Neural cell (in vitro differentiated cells): ENCODE data around the gene DPF3. TPM values are rescaled to one million over a fixed set of nuclear protein-coding genes. Genes with fewer than 3 reads are reported as not detected.

ENCODE experiments used
- H2AFZ ChIP-seq: fragments of 200-600, 300-800 bp; sonication (generic), shearing (Covaris generic); 2 replicates; pipeline ENCODE4 v1.6.0; 2014; ENCODE audit warnings: low read depth, mild to moderate bottlenecking, antibody characterized with exemption, low read length, moderate library complexity
- H3F3A ChIP-seq: fragments of 200-600 bp; shearing (Covaris generic); 2 replicates; pipeline ENCODE4 v1.6.1; 2016; ENCODE audit warnings: mild to moderate bottlenecking, moderate library complexity, mixed read lengths, antibody characterized with exemption, low read length; ENCODE audit not compliant: insufficient read depth, poor library complexity, severe bottlenecking
- H3K27ac ChIP-seq: fragments of 200-600, 300-800 bp; sonication (generic), shearing (Covaris generic); 2 replicates; pipeline ENCODE4 v1.5.1; 2014; ENCODE audit warnings: mild to moderate bottlenecking, low read length, moderate library complexity
- H3K27me3 ChIP-seq: fragments of 300-800, 200-600 bp; sonication (generic), shearing (Covaris generic); 2 replicates; pipeline ENCODE4 v1.6.0; 2014; ENCODE audit warnings: mild to moderate bottlenecking, low read depth, low read length, moderate library complexity; ENCODE audit not compliant: insufficient read depth
- H3K36me3 ChIP-seq: fragments of 300-800, 200-600 bp; sonication (generic), shearing (Covaris generic); 2 replicates; pipeline ENCODE4 v1.5.1; 2014; ENCODE audit warnings: mild to moderate bottlenecking, antibody characterized with exemption, low read length, moderate library complexity; ENCODE audit not compliant: insufficient read depth
- H3K4me2 ChIP-seq: fragments of 300-800, 200-600 bp; sonication (generic), shearing (Covaris generic); 2 replicates; pipeline ENCODE4 v1.6.0; 2014; ENCODE audit warnings: mild to moderate bottlenecking, low read length
- H3K4me3 ChIP-seq: fragments of 300-800, 200-600 bp; sonication (generic), shearing (Covaris generic); 2 replicates; pipeline ENCODE4 v1.5.1; 2014; ENCODE audit warnings: mild to moderate bottlenecking, low read length, moderate library complexity
- H3K79me2 ChIP-seq: fragments of 200-600 bp; shearing (Covaris generic); replicated peaks from 2 replicates; pipeline ENCODE4 v1.6.0; 2014; ENCODE audit warnings: mild to moderate bottlenecking, low read length, moderate library complexity; ENCODE audit not compliant: insufficient read depth
- H3K9ac ChIP-seq: fragments of 300-800, 200-600 bp; sonication (generic), shearing (Covaris generic); 2 replicates; pipeline ENCODE4 v1.6.1; 2016; ENCODE audit warnings: mild to moderate bottlenecking, low read length, mixed read lengths
- H3K9me2 ChIP-seq: fragments of 200-600 bp; shearing (Covaris generic); 2 replicates; pipeline ENCODE4 v1.6.1; 2016; ENCODE audit warnings: mild to moderate bottlenecking, low read length, mixed read lengths; ENCODE audit not compliant: insufficient read depth
- H3K9me3 ChIP-seq: fragments of 200-600, 300-800 bp; sonication (generic), shearing (Covaris generic); 2 replicates; pipeline ENCODE4 v1.6.1; 2016; ENCODE audit warnings: mild to moderate bottlenecking, mixed run types, low read length, moderate library complexity, mixed read lengths
- H4K20me1 ChIP-seq: fragments of 200-600 bp; shearing (Covaris generic); 2 replicates; pipeline ENCODE4 v1.6.1; 2016; ENCODE audit warnings: mild to moderate bottlenecking, mixed run types; ENCODE audit not compliant: insufficient read depth
- EP300 ChIP-seq: fragments of 450-650 bp; conservative IDR thresholded peaks from 2 replicates; pipeline ENCODE4 v1.6.1; 2014; ENCODE audit warnings: antibody characterized with exemption, mild to moderate bottlenecking, moderate library complexity; ENCODE audit not compliant: poor library complexity, severe bottlenecking
- EZH2 ChIP-seq: fragments of 200-600, 300-800 bp; shearing (Covaris generic), sonication (generic); IDR thresholded peaks from 2 replicates; pipeline ENCODE4 v1.6.1; 2014; ENCODE audit warnings: antibody characterized with exemption, low read length, borderline replicate concordance, mild to moderate bottlenecking; ENCODE audit not compliant: insufficient read depth, poor library complexity, severe bottlenecking
- MXI1 ChIP-seq: fragments of 450-650 bp; conservative IDR thresholded peaks from 2 replicates; pipeline ENCODE4 v1.6.1; 2014; ENCODE audit warnings: antibody characterized with exemption, mild to moderate bottlenecking; ENCODE audit not compliant: poor library complexity, severe bottlenecking
- POLR2AphosphoS5 ChIP-seq: IDR thresholded peaks from 2 replicates; pipeline ENCODE4 v1.6.1; 2012
- RAD21 ChIP-seq: fragments of 450-650 bp; conservative IDR thresholded peaks from 2 replicates; pipeline ENCODE4 v1.6.1; 2014; ENCODE audit warnings: antibody characterized with exemption, mild to moderate bottlenecking, moderate library complexity
- REST ChIP-seq: IDR thresholded peaks from 2 replicates; pipeline ENCODE4 v1.6.1; 2012; ENCODE audit warnings: borderline replicate concordance
- SMC3 ChIP-seq: fragments of 450-650 bp; conservative IDR thresholded peaks from 2 replicates; pipeline ENCODE4 v1.6.1; 2014; ENCODE audit warnings: antibody characterized with exemption, mild to moderate bottlenecking, moderate library complexity; ENCODE audit not compliant: poor library complexity
- TAF1 ChIP-seq: IDR thresholded peaks from 2 replicates; pipeline ENCODE4 v1.6.1; 2012; ENCODE audit warnings: low read depth
- polyA plus RNA-seq: library from polyadenylated mRNA; depleted of rRNA; stranded (reverse); fragments of >200 nt; gene quantifications from 2 replicates; pipeline ENCODE4 v1.2.3, GENCODE V29; 2014
- TF ChIP-seq, protein P1 (sequence below): fragments of 450-650 bp; IDR thresholded peaks from 2 replicates; pipeline ENCODE4 v1.5.1; 2014; ENCODE audit warnings: antibody characterized with exemption, mild to moderate bottlenecking, moderate library complexity; ENCODE audit not compliant: poor library complexity, severe bottlenecking

Gene DPF3
- polyA plus RNA-seq, 1 donor from 2014 or later, result 2.9 TPM

DNA sequence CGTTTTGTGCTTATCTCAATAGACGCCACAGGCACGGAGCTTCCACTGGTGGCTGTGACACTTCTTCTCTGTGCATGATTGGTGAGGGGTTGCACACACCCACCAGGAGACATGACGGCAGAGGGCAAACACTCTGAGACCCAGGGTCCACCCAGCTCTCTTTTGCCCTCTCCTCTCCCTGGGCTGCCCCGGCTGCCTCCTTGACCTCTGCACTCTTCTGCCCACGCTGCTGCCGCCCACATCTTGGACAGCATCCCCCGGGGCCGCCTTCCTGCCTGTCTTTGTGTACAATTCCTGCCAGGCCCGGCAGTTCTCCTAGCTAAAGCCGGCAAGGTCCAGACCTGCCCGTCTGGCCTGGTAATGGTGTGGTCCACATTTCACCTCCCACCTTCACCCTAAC, 44.7 kb downstream of the DPF3 start:
- H3K9me2 ChIP-seq, result no peaks in the 10 kb centered on the region
- no peaks in the 10 kb centered on the region for H3K9me3 ChIP-seq
- no peak overlapping the region for H3K4me2 ChIP-seq
- H2AFZ ChIP-seq, result no peak overlapping the region
- H3K79me2 ChIP-seq, result no peaks in the 10 kb centered on the region
- H3K27me3 ChIP-seq, result no peaks in the 10 kb centered on the region
- H3K27ac ChIP-seq, result no peak overlapping the region
- H3K36me3 ChIP-seq, result no peaks in the 10 kb centered on the region
- H3K9ac ChIP-seq, result no peak overlapping the region
- H3F3A ChIP-seq, result no peaks in the 10 kb centered on the region
- H4K20me1 ChIP-seq, result no peaks in the 10 kb centered on the region
- H3K4me3 ChIP-seq, result no peak overlapping the region
- TF ChIP-seq REST (no peak), SMC3 (no peak), EZH2 (no peak), POLR2AphosphoS5 (no peak), RAD21 (no peak), TAF1 (no peak), MXI1 (no peak), EP300 (no peak)
- TF ChIP-seq, protein P1, sequence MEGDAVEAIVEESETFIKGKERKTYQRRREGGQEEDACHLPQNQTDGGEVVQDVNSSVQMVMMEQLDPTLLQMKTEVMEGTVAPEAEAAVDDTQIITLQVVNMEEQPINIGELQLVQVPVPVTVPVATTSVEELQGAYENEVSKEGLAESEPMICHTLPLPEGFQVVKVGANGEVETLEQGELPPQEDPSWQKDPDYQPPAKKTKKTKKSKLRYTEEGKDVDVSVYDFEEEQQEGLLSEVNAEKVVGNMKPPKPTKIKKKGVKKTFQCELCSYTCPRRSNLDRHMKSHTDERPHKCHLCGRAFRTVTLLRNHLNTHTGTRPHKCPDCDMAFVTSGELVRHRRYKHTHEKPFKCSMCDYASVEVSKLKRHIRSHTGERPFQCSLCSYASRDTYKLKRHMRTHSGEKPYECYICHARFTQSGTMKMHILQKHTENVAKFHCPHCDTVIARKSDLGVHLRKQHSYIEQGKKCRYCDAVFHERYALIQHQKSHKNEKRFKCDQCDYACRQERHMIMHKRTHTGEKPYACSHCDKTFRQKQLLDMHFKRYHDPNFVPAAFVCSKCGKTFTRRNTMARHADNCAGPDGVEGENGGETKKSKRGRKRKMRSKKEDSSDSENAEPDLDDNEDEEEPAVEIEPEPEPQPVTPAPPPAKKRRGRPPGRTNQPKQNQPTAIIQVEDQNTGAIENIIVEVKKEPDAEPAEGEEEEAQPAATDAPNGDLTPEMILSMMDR, result no peak

- Histone ChIP-seq H3K9ac (no peak overlapping the region), H2AFZ (no peak overlapping the region), H3K4me3 (no peak overlapping the region), H3K9me2 (no peaks in the 10 kb centered on the region), H3K9me3 (no peaks in the 10 kb centered on the region), H3F3A (no peaks in the 10 kb centered on the region), H3K27me3 (no peaks in the 10 kb centered on the region), H4K20me1 (no peaks in the 10 kb centered on the region), H3K4me2 (no peak overlapping the region), H3K79me2 (no peaks in the 10 kb centered on the region), H3K27ac (no peak overlapping the region), H3K36me3 (no peaks in the 10 kb centered on the region)
- TF ChIP-seq MXI1, result no peak
- no peak for TF ChIP-seq EP300
- TF ChIP-seq REST, result no peak
- TF ChIP-seq, protein P1, result no peak
- no peak for TF ChIP-seq RAD21
- TF ChIP-seq POLR2AphosphoS5, result no peak
- TF ChIP-seq TAF1, result no peak
- no peak for TF ChIP-seq EZH2
- TF ChIP-seq SMC3, result no peak
These were observed 46.2 kb downstream of the DPF3 start for GRCh38 chr14:72847721-72848120.
